ENCODE results near the gene ISG15.

ISG15 gene

DNA sequence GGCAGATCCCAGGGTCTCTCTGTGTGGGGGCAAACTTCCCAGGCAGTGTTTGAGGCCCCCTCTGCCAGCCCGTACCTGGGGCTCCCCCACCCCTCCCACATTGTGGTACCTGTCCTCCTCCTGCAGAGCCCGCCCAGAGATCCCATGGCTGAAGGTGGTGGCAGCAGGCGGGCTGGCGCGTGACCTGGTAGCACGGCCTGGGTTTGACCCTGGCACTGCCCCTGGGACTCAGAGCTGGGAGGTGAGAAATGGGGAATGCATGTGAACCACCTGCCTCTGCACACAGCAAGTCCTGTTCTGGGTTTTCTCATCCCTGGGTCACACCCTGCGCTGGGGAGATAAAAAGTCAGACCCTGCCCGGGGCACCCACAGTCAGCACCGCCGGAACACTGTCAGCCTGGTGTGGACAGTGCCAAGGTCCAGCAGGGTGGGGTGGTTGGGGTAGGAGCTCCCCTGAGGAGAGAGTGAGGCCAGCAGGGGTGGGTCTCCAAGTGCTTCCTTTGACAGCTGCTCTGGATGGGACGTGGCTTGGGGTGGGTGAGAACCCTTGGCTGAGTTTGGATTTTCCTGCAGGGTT is 18.4 kb downstream of the ISG15 start:
- DNase-seq, result no peak

GRCh38 chr1:1032424-1032823 is 19.1 kb downstream of the ISG15 start:
- DNase-seq, result no peak

- DNase-seq, result peak; percentile 55
Observed at GRCh38 chr1:1033009-1033587, 19.8 kb downstream of the ISG15 start.

DNA sequence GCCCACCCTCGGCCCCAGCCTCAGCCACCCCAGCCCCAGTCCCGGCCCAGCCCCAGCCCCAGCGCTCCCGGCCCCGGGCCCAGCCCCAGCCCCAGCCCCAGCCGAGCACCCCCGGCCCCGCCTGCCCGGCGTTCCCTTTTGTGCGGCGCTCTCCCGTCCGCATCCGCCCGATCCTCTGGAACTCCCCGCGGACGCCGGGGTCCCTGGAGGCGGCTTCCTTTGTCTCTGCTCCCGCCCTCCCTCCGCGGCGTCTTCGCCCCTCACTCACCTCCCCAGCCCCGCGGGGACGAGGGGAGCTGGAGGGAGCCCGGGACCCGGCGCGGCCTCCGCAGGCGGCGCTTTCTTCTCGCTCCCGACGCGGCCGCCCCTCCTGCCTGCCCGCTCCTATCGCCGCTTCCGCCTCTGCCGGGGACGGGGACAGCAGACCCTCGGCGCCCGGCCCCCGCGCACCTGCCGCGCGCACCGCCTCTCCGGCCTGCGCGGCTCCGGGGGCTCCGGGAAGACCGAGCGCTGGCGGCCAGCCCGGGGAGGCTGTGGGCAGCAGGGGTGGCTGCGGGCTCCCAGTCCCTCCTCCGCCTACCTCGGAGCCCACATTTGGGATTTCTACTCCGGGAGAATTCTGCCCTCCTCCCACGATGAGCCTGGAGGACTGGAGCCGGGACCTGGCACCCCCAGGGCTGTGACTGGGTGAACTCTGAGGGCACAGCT is 20.6 kb downstream of the ISG15 start:
- DNase-seq, result no peak

DNA sequence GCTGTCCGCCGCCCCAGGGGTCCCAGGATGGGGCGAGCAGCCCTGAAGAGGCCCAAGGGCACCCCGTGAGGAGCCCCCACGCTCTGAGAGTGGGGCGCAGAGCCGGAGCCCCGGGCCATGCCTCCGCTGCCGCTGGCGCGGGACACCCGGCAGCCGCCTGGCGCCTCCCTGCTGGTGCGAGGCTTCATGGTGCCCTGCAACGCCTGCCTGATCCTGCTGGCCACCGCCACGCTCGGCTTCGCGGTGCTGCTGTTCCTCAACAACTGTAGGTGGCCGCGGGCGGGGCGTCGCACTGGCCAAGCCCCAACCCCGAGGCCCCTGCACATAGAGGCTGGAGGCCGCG is 21.1 kb downstream of the ISG15 start:
- no peak for DNase-seq

DNA sequence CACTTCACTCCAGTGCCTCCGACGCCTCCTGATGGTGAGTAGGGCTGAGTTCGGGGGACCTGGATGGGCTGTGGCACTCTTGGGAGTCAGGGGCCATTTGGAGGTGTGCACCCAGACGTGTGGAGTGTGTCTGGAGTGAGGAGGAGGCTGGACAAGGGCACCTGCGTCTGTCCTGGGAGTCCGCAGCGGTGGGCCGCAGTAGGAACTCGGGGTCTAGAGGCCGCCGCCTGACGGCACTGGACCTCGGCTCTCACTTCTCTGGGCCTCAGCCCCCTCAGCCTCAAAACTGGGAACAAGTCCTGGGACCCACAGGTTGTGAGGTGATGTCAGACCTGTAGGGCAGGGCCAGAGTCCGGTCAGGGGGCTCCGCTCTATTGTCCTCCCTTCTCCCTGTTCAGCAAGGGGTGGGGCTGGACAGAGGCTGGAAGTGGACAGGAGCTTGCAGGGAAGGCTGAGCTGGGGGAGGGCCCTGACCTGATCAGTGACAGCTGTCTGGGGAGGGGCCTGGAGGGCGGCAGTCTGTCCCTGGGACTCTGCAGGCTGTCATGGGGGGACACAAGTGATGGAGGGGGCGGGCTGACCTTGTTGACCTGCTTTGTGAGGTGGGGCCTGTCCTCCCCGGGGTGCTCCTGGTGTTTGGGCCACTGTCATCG is 22.1 kb downstream of the ISG15 start:
- DNase-seq, result no peak

DNA sequence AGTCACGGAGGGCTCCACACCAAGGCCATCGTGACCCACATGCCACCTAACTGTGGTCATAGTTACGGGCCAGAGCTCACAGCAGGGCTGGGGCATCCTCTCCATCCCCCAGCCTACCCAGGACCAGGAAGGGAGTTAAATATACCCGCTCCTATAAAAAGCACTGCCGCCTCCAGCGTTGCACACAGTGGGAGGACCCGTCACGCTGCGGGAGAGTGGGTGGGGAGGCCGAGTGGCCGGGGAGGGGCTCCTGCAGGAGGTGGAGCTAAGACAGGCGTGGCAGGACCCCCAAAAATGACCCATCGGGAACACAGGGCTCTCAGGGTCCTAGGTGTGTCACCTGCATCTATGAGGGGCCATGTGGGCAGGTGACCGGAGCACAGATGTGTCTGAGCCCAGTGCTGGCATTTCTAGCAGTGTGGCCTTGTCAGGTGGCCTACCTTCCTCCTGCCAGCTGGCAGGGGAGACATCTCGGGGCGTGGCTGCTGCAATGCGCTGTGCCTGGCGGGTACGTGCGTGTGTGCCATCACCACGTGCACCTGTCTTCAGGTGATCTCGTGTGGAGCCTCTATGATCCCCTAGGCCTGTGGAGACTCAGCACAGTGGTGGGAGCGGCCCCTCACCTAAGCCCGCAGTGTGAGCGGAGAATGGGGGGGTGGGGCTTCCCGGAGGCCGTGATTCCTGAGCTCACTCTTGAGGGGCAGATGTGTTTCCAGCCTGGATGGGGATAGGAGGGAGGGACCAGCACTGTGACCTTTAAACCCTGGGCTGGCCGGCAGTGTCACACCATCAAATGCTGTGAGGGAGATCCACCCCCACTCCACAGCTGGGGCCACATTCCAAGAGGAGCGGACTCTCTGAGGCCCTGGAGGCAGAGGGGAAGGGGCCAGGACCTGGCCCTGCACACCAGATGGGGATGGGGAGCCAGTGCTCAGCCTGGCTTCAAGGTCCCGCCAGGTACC is 24.4 kb downstream of the ISG15 start:
- DNase-seq, result no peak

GRCh38 chr1:1038694-1039093 is 25.4 kb downstream of the ISG15 start:
- no peak for DNase-seq

- DNase-seq, result no peak
Observed at GRCh38 chr1:1039145-1039910, 26.0 kb downstream of the ISG15 start.

DNA sequence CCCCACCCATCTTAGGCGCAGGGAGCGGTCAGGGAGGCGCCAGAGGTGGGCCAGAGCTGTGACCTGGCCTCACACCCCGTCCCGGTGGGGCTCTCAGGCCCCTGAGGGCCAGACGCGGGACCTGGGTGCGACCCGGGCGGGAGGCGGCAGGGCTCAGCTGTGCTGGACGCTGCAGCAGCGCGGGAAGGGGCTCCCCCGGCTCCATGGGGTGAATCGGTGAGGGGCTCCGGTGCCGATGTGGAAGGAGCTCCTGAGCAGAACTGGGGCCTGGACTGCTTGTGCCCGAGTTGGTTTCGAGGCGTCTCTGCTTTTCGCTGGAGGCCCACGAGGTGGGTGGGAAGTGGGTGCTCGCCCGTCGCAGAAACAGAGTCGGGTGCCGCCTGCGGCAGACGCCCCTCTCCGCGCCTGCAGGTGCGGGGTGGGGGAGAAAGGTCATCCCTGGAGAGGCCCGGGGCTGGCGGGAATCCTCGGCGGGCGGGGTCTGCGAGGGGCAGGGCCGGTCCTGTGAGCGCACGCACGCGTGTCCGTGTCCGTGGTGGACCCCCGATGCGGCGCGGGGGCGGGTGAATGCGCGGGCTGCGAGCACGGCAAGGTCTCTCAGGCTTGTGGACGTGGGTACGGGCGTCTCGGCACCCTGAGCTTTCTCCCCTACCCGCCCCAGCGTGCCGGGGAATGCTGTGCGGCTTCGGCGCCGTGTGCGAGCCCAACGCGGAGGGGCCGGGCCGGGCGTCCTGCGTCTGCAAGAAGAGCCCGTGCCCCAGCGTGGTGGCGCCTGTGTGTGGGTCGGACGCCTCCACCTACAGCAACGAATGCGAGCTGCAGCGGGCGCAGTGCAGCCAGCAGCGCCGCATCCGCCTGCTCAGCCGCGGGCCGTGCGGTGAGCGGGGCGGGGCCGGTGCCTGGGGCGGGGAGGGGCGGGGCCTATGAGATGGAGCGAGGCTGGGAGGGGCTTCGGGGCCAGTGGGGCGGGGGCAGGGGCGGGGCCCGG is 27.0 kb downstream of the ISG15 start:
- no peak for DNase-seq

DNA sequence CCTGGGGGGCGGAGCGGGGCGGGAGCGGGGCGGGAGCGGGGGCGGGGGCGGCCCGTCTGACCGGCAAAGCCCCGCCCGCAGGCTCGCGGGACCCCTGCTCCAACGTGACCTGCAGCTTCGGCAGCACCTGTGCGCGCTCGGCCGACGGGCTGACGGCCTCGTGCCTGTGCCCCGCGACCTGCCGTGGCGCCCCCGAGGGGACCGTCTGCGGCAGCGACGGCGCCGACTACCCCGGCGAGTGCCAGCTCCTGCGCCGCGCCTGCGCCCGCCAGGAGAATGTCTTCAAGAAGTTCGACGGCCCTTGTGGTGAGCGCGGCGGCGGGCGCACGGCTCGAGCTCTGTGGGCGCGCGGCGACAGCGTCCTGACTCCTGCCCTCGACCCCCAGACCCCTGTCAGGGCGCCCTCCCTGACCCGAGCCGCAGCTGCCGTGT is 27.8 kb downstream of the ISG15 start:
- no peak for DNase-seq

GRCh38 chr1:1041873-1042272 is 28.6 kb downstream of the ISG15 start:
- DNase-seq, result no peak

- DNase-seq, result no peak
Observed at GRCh38 chr1:1042835-1043234, 29.5 kb downstream of the ISG15 start.

- no peak for DNase-seq
Observed at GRCh38 chr1:1043411-1043810, 30.1 kb downstream of the ISG15 start.

- DNase-seq, result no peak
Observed at GRCh38 chr1:1043921-1044320, 30.6 kb downstream of the ISG15 start.

GRCh38 chr1:1044455-1045078 is 31.3 kb downstream of the ISG15 start:
- no peak for DNase-seq

GRCh38 chr1:1045129-1045528 is 31.8 kb downstream of the ISG15 start:
- DNase-seq, result no peak

GRCh38 chr1:1046243-1046642 is 32.9 kb downstream of the ISG15 start:
- DNase-seq, result no peak

DNA sequence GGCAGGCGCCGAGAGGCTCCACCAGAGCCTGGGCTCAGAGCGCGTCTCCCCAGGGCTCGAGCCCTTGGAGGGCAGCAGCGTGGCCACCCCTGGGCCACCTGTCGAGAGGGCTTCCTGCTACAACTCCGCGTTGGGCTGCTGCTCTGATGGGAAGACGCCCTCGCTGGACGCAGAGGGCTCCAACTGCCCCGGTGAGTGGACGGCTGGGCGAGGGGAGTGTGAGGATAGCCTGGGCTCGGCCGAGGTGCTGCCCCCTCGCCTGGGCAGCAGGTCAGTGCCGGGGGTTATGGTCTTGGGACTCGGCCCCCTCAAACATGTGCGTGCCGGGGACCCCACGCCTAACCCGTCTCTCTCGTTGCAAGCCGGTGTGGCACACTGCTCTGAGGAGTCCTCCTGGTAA is 33.5 kb downstream of the ISG15 start:
- no peak for DNase-seq

- DNase-seq, result no peak
Observed at GRCh38 chr1:1047407-1047806, 34.1 kb downstream of the ISG15 start.
